DMS79 treated with DMSO at 0.1 percent for 48 hours (cell line): ENCODE results near the gene UQCR10.
"Not testable (repeated sequence)": the region's sequence is repeated elsewhere in the genome, so short reads cannot be mapped to it uniquely, and the experiment has no call there.

Source experiments
- DNase-seq: peaks from one replicate; lab custom pipeline; 2025; lab: John Stamatoyannopoulos, UW

Gene UQCR10

DNA sequence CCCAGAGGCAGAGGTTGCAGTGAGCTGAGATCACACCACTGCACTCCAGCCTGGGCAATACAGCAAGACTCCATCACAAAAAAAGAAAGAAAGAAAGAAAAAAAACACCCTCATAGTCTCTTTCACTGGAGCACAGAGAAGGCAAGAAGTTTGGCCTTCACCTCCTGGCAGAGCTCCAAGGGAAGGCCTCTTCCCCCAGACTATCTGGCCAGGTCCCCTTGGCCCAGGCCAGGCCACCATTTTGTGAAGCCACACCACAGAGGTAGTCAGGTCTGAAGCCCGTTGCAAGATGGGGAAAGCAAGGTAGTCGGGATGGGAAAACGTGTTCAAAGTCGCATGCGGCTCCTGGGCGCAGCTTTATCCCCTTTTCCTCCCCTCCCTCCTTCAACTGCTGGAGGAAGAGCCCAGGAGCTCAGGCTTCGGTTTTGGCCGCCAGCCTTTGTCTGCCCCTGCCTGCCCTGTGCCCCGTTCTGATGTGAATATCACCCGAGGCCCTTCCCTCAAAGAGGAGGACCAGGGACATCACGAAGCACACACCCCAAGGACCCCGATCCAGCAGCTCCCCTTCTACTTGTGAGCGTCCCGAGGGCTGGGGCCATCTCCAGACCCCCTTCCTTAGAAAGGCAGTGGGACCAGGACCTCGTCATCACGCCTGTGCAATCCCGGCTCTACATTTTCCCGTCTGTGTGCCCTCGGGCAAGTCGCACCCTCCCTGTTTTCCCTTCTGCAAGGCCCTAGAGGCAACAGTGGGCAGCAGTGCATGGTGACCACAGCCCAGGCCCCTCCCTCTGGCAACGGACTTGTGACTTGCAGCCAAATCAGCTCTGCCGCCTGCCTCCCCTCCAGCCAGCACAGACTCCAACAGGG is 29.7 kb upstream of the UQCR10 start:
- no peak for DNase-seq

DNA sequence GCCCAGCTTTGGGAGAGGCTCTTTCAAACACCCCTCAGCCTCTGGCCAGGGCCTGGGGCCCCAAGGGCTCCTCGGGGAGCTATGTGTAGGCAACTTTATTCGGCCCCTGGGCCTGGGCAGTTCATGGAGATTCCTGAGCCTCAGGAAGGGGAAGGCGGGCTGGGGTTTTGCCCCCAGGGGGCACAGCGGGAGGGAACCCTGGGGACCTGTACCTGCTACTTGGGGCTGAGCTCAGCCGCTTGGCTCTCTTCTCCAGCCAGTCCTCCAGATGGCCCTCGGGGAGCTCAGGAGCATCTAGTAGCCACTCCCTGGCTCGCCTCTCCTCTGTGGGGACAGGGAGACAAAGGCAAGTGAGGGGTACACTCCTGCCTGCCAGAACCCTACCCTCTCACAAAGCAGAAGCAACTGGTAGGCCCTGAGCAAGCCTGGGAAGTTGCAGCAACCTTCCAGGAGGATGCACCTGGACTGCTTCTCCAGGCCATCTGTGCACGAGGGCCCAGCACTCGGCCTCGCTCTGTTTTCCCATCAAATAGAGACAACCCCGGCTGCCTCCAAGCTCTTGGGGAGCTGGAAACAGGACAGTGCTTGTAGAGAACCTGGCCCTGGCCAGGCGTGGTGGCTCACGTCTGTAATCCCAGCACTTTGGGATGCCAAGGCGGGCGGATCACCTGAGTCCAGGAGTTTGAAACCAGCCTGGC is 28.9 kb upstream of the UQCR10 start:
- no peak for DNase-seq

DNA sequence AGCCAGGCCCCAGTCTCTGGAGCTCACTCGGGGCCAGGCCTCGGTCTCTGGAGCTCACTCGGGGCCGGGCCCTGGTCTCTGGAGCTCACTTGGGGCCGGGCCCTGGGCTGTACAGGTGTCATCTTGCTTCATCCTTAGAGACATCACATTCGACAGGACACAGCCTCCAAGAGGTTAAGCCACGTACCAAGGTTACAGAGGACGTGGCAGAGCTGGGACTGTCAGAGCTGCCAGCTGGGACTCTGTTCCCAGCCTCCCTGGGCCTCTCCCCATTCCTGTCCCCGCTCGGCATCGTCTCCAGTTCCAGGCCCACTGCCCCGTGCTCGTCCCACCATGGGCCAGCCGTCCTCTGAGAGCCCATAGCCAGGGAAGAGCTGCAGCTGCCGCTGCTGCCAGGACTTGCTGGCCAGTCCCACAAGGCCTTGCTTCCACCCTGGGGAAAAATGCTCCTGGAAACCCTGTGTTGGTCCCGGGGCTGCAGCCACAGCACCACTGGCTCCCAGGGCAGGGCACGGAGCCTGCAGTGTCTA is 27.8 kb upstream of the UQCR10 start:
- DNase-seq: no peak

DNA sequence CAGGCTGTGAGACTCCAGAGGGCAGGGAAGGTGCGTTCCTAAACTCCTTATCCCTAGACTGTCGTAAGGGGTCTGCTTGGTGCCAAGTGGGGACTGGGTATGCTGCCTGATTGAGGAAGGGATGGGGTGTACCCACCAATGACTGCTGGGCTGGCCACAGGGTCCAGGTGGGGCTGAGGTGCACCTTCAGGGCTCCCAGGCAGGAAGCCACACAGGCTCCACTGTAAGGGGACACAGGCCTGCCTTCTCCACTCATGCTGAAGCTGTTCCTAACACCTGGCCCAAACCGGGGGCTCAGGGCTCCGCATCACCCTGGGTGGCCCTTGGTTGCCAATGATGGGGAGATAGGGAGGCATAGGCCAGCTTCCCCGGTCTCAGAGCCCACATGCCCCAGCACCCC is 27.0 kb upstream of the UQCR10 start:
- DNase-seq: no peak

DNA sequence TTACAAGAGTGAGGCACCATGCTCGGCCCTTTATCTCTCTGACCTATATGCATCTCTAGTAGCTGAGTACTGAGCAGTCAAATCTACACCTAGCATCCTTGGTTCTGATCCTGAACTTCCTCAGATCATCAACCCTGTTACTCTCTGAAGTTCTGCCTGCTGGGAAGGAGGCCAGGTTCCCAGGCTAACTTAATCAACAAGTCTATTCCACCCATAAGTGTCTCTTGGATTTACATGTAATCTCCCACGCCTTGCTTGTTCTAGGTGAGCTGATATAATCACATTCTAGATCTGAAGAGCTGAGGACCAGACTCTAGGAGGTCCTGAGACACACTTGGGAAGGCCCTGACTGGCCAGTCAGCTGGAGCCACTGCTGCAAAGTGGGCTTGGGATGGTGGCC is 25.2 kb upstream of the UQCR10 start:
- no peak for DNase-seq

DNA sequence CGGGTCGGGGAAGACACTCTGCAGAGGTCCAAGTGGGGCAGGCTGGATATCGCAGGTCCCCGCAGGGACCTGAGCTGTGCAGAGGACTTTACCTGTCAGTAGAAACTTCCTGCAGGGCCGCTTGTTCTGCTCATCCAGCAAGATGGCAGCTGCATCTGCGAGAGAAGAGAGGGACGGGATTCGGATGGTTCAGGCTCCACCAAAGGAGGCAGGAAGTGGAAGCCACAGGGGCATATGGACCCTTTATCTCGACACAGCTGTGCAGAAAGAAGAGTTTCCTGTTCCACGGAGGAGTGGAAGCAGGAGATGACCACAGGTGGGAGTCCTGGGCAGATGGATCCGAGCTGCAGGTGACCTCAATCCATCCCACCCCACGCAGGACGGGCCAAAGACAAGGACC is 24.8 kb upstream of the UQCR10 start:
- DNase-seq: no peak

DNA sequence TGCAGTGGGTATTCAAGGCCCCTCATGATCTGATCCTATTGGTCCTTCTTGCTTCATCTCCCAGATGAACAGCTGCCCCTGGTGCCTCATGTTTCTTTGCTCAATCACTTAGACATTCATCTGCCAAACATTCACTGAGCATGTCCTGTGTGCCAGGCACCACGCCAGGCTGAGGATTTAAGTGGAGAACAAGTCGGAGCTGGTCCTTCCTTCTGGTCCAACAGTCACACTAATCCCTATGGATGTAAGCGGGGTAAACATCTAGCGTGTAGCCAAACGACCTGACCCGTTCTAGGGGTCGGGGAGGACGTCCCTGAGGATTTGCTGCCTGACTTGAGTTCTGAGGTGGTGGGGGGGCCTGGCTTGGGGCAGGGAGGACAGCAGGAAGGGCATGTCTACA is 22.3 kb upstream of the UQCR10 start:
- DNase-seq: peak; percentile 91

DNA sequence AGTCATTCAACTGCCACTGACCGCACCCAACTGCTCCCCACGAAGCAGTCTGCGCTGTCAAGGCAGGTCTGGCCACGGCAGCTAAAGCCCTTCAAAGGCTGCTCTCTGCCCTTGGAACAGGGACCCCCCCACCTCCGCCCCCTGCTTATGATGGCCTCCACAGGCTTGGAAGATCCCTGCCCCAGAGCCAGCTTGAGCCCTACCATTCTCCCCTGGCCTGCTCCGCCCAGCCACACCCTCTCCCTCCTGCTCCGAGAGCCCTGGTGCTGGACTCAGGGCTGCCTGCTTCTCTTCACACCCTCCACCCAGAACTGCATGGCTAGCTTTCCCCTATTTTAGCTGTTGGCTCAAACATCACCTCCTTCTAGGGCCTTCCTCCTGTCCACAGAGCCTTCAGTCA is 19.3 kb upstream of the UQCR10 start:
- no peak for DNase-seq

DNA sequence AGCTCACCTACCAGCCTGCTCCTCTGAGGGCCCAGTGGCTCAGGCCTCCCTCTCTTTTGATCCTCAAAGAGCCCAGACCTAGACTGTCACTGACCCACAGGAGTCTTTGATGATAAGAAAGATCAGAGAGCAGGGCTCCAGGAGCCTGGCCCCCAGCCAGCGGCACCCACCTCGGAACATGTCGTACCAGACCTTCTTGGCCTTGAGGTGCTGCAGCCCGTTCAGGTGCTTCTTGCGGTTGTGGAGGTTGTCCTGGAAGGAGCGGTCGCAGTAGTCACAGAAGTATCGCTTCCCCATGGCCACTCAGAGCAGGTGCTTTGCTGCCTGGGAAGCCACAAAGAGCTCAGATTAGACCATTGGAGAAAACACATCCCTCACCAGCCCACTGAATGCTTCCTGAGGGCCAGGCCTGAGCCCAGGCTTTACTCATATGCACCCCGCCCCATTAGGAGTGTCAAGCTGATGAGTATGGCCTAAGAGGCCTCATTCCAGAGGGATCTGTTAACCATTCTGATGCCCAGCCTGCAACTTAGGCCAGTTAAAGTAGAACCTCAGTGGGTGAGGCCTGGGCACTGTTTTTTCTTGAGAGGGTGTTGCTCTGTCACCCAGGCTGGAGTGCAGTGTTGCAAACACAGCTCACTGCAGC is 18.8 kb upstream of the UQCR10 start:
- DNase-seq: no peak

DNA sequence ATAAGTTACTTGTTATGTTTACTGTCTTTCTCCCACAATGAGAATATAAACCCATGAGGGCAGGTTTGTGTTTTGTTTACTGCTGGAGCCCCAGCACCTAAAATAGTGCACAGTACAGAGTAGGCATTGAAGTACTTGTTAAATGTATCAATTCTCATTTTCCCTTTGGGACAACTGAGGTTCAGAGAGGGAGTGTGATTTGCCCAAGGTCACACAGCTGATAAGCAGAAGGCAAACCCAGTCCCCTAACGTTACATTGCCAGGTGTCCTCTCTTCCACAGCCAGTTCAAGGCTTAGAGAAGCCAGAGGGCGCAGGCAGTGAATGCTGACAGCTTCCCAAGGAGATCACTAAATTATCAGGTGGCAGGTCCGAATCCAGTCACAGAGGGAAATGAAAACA is 17.1 kb upstream of the UQCR10 start:
- DNase-seq: no peak

DNA sequence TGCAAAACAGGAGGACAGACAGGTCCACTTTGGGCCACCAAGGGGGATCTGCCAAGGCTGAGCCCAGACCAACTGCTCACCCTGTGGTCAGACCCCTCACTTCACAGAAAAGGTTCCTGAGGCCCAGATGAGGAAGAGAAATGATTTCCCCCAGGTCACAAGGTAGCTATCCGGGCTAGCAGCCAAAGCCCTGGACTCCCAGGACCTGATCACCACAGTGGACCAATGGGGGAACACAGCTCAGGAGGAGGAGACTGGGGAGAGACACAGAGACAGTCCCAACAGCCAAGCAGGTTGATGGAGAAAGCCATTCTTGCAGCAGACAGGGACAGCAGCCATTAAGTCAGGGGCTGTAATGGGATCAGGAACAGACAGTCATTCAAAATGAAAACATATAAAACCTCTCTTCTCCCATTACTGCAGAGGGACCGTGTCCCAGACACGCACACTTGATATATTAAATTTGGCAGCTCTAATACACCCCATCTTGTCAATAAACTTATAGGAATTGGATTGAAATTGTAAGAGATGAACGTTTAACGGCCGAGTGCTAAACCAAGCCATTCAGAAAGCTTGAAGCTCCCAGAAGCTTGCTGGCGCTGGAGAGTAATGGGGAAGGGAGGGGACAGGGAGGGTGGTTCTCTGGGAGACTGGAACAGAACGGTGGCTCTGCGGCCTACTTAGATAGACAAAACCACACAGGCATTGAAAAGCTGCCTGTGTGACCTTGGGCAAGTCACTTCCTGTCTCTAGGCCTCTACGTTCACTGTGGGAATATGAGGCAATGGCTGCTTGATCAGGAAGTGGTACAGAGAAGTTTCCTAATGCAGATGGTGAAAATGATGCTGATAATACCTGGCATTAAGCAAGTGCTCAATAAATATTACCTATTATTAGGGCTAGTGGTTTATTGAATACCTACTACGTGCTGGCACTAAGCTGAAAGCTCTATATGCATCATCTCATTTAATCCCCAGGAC is 16.3 kb upstream of the UQCR10 start:
- DNase-seq: no peak

DNA sequence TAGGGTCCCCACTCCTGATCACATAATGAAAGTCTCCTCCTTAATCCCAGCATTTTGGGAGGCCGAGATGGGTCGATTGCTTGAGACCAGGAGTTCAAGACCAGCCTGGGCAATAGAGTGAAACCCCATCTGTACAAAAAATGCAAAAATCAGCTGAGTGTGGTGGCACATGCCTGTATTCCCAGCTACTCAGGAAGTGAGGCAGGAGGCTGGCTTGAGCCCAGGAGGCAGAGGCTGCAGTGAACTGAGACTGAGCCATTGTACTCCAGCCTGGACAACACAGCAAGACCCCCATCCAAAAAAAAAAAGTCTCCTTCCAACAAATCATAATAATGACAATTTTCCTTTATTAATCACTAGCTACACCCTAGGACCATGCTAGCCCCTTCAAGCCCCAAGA is 15.5 kb upstream of the UQCR10 start:
- DNase-seq: no peak

DNA sequence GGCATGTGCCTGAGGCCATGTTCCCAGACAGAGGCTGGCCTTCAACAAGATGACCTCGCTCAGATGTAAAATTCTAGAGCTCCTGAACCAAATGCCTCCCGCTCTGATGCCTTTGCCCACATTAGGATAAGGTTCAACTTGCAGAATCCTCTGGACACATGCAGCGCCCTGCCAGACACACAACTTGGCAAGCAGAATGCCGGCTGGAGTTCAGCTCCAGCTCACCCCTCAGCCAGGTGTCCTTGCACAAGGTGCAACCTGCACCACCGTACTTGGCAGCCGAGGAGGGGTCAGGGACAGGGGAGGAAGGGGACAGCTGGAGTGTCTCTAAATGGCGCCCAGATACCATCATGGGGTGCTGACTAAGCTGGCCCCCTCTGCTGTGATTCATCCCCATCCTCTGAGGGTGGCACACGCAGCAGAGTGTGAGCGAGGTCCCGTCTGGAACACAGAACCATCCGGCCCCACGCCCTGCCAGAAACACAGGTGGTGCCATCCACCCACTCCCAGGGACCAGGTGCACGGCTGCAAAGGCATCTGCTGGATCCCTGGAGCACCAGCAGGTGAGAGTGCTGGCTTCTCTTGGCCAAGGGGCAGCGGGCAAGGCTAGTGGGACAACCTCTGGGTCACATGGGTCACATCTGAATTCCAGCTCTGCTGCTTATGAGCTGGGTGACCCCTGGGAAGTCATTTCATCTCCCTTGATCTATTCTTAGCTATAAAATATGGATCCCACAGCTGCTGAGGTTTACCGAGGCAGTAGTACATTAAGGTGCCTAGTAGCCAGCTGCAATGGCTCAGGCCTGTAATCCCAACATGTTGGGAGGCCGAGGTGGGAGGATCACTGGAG is 13.1 kb upstream of the UQCR10 start:
- DNase-seq: no peak

DNA sequence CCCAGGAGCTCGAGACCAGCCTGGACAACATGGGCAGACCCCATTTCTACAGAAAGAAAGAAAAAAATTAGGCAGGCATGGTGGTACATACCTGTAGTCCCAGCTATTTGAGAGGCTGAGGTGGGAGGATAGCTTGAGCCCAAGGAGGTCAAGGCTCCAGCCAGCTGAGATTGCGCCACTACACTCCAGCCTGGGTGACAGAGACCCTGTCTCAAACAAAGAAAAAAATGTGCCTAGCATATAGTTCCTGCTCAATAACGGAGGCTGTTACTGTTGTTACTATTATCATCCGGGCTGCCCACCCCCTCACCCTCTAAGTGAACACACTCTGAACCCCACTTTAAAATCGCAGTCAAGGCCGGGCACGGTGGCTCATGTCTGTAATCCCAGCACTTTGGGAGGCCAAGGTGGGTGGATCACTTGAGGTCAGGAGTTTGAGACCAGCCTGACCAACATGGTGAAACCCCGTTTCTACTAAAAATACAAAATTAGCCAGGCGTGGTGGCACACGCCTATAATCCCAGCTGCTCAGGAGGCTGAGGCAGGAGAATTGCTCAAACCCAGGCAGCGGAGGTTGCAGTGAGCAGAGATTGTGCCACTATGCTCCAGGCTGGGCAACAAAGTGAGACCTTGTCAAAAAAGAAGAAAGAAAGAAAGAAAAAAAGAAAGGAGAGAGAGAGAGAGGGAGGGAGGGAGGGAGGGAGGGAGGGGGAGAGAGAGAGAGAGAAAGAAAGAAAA is 12.3 kb upstream of the UQCR10 start:
- not testable (repeated sequence) for DNase-seq

DNA sequence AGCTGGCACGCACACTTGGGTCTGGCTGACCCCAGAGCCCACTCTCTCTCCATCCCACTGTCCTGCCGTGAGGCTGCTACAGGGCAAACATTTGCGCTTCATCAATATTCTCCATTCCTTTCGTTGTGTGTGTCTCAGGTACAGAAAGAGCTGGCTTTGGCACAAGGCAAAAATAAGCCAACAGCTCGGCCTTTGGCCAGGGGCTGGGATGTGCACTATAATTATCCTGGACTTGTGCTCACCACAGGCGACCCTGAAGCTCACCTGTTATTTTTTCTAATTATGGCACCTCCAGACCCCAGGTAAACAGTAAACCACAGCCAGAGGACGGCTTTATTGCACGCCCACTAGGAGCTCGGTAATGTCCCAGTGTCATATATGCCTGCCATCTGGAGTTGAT is 11.3 kb upstream of the UQCR10 start:
- no peak for DNase-seq

DNA sequence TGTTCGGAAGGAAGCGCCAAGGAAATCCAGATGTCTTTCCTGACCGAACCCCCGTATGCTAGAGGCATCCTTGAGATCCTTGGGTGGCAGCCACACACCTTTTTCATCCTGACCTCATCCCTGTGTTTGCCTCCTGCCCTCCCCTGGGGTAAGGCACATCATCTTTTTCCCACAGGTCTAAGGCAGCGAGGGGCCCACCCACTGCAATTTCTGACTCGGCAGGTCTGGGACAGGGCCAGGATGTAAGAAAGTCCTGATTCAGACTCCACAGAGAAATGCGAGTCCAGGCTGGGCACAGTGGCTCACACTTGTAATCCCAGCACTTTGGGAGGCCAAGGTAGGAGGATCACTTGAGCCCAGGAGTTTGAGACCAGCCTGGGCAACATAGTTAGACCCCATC is 10.8 kb upstream of the UQCR10 start:
- DNase-seq: no peak

DNA sequence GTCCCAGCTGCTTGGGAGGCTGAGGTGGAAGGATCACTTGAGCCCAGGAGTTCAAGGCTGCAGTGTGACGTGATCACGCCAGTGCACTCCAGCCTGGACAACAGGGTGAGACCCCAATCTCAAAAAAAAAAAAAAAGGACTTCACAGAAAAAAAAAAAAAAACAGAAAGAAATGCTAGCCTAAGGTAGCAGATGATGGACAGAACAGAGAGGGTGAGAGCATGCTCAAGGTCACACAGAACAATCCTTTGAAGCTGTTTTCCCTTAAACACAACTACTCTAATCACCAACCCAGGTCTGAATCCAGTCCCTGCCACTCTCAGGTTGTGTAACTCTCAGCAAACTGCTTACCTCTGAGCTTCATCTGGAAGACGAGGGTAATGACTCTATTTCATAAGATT is 10.1 kb upstream of the UQCR10 start:
- DNase-seq: no peak

DNA sequence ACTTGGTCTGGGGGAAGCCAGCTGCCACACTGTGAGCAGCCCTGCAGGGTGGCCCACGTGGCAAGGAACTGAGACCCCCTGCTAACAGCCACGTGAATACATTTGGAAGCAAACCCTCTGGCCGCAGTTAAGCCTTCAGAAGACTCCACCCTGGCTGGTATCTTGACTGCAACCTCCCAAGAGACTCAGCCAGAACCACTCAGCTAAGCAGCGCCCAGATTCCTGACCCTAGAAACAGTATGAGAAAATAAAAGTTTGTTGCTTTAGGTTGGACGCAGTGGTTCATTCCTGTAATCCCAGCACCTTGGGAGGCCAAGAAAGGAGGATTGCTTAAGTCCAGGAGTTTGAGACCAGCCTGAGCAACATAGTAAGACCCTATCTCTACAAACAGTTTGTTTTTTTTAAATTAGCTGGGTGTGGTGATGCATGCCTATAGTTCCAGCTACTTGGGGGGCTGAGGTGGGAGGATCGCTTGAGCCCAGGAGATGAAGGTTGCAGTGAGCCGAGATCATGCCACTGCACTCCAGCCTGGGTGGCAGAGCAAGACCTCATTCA is 9.0 kb upstream of the UQCR10 start:
- no peak for DNase-seq

DNA sequence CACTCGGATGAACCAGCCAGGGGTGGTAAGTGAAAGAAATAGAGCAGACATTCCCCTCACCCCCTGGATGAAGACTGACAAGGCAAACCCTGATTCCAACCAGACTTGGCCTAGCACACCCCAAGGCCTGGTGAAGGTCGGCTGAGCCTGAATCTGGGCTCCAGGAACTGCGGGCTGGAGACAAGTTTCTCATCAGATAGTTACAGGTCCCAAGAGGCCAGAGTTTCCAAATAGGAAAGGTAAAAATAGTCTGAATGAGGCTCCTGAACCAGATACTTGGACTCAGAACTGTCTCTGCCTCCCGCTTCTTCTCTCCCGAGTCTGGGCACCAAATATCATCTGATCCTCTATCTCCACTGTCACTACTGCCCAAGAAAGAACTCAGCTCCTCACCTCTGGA is 8.2 kb upstream of the UQCR10 start:
- no peak for DNase-seq

DNA sequence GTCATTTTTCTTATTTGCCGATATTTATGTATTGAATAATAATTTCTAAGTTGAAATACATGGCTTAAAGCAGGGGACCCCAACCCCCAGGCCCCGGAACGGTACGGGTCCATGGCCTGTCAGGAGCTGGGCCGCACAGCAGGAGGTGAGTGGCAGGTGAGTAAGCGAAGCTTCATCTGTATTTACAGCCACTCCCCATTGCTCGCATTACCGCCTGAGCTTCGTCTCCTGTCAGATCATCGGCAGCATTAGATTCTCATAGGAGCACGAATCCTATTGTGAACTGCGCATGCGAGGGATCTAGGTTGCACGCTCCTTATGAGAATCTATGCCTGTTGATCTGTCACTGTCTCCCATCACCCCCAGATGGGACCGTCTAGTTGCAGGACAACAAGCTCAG is 4.9 kb upstream of the UQCR10 start:
- DNase-seq: no peak
